Keratinocyte (primary cell): ENCODE measurements around the gene ITPA.

ENCODE experiments used
- CTCF ChIP-seq, 3 experiments: IDR thresholded peaks in 1 of 3; conservative IDR thresholded peaks in 1 of 3; optimal IDR thresholded peaks in 1 of 3; 2 replicates in 2 of 3; 3 replicates in 1 of 3; pipeline versions ENCODE3 to v1.5.1; 2011; ENCODE audit warnings: low read length in 3 of 3, mild to moderate bottlenecking in 3 of 3, moderate library complexity in 2 of 3, control low read depth in 1 of 3, inconsistent platforms in 1 of 3; ENCODE audit not compliant: insufficient read depth in 2 of 3; ENCODE audit errors: extremely low read depth in 1 of 3
- EZH2 ChIP-seq: IDR thresholded peaks from one replicate; pipeline ENCODE4 v1.6.1; 2012; ENCODE audit warnings: inconsistent platforms, mild to moderate bottlenecking, low read length, moderate library complexity

- TF ChIP-seq CTCF (optimal IDR thresholded peaks at IDR 0.05 in 1 of 3, IDR thresholded peaks at IDR 0.05 in 1 of 3, conservative IDR thresholded peaks at IDR 0.05 in 1 of 3; ENCODE audit: extremely low read depth in 1 of 3, insufficient read depth in 2 of 3, low read length in 3 of 3) (no peak), EZH2 (no peak)
Observed at GRCh38 chr20:3171391-3172125, 37.7 kb upstream of the ITPA start.
